PFSK-1 (cell line): ENCODE data around the gene OR51I1.

ENCODE experiments used
- POLR2AphosphoS5 ChIP-seq: IDR thresholded peaks from 2 replicates; pipeline ENCODE4 v1.6.1; 2012; ENCODE audit warnings: low read depth, mild to moderate bottlenecking, control low read depth, low read length, moderate library complexity
- REST ChIP-seq, 2 experiments: IDR thresholded peaks; 2 replicates each; pipeline versions ENCODE4 v1.6.1 to v1.8.0; 2011 to 2012; ENCODE audit warnings: low read depth in 2 of 2, low read length in 2 of 2, control low read depth in 1 of 2, inconsistent platforms in 1 of 2, mild to moderate bottlenecking in 1 of 2, moderate library complexity in 1 of 2; ENCODE audit not compliant: insufficient read depth in 1 of 2
- TAF1 ChIP-seq: IDR thresholded peaks from 2 replicates; pipeline ENCODE4 v1.6.1; 2012; ENCODE audit warnings: low read length, control low read depth, borderline replicate concordance; ENCODE audit not compliant: insufficient read depth

- TF ChIP-seq REST (IDR thresholded peaks at IDR 0.05; ENCODE audit: insufficient read depth in 1 of 2, low read depth in 2 of 2, low read length in 2 of 2) (no peak), TAF1 (no peak), POLR2AphosphoS5 (no peak)
These were observed 42.4 kb downstream of the OR51I1 start for GRCh38 chr11:5398936-5399335.
